RWPE2 (cell line): ENCODE results near the gene FLYWCH1.
"Not testable (repeated sequence)": the region's sequence is repeated elsewhere in the genome, so short reads cannot be mapped to it uniquely, and the experiment has no call there.

Experiments used
- ATAC-seq: fragments of 200-7000 bp; cut with Tn5 transposase; 3 replicates; pipeline ENCODE4 v1.9.1; 2021; ENCODE audit warnings: low read depth
- DNase-seq: peaks from one replicate; pipeline ENCODE4 v3.0.0-alpha.2; 2020; ENCODE audit warnings: low spot score
- H3K27ac ChIP-seq: fragments of 450-650 bp; 2 replicates; pipeline ENCODE4 v1.5.1; 2017; ENCODE audit warnings: mild to moderate bottlenecking; ENCODE audit not compliant: poor library complexity, severe bottlenecking
- H3K27me3 ChIP-seq: fragments of 250-450 bp; sonication (Bioruptor Pico); 2 replicates; pipeline ENCODE4 v1.5.1; 2021; ENCODE audit warnings: mild to moderate bottlenecking, moderate library complexity; ENCODE audit not compliant: insufficient read depth, poor library complexity, severe bottlenecking
- H3K36me3 ChIP-seq: fragments of 250-450 bp; sonication (Bioruptor Pico); 2 replicates; pipeline ENCODE4 v1.5.1; 2020; ENCODE audit warnings: low read depth, mild to moderate bottlenecking, moderate library complexity
- H3K4me1 ChIP-seq: fragments of 250-450 bp; sonication (Bioruptor Pico); 2 replicates; pipeline ENCODE4 v1.5.1; 2021; ENCODE audit warnings: mild to moderate bottlenecking, moderate library complexity; ENCODE audit not compliant: insufficient read depth, poor library complexity, severe bottlenecking
- H3K4me3 ChIP-seq: fragments of 250-450 bp; sonication (Bioruptor Pico); 2 replicates; pipeline ENCODE4 v1.5.1; 2021; ENCODE audit warnings: mild to moderate bottlenecking, moderate library complexity; ENCODE audit not compliant: severe bottlenecking
- H3K9me3 ChIP-seq: fragments of 250-450 bp; sonication (Bioruptor Pico); 2 replicates; pipeline ENCODE4 v1.5.1; 2021; ENCODE audit warnings: mild to moderate bottlenecking, moderate library complexity; ENCODE audit not compliant: severe bottlenecking
- TF ChIP-seq, protein P1 (sequence below): fragments of 450-650 bp; IDR thresholded peaks from one replicate; pipeline ENCODE4 v1.5.1; 2017; ENCODE audit warnings: mild to moderate bottlenecking, moderate library complexity; ENCODE audit not compliant: poor library complexity, severe bottlenecking

The FLYWCH1 gene

GRCh38 chr16:2907084-2907753 lies 4.5 kb upstream of the FLYWCH1 start:
- not testable (repeated sequence) for H3K27me3 ChIP-seq, DNase-seq, H3K27ac ChIP-seq, H3K36me3 ChIP-seq, H3K9me3 ChIP-seq, H3K4me3 ChIP-seq, ATAC-seq
- H3K4me1 ChIP-seq: peaks cover 15% of the 10 kb centered on the region
- TF ChIP-seq, protein P1, sequence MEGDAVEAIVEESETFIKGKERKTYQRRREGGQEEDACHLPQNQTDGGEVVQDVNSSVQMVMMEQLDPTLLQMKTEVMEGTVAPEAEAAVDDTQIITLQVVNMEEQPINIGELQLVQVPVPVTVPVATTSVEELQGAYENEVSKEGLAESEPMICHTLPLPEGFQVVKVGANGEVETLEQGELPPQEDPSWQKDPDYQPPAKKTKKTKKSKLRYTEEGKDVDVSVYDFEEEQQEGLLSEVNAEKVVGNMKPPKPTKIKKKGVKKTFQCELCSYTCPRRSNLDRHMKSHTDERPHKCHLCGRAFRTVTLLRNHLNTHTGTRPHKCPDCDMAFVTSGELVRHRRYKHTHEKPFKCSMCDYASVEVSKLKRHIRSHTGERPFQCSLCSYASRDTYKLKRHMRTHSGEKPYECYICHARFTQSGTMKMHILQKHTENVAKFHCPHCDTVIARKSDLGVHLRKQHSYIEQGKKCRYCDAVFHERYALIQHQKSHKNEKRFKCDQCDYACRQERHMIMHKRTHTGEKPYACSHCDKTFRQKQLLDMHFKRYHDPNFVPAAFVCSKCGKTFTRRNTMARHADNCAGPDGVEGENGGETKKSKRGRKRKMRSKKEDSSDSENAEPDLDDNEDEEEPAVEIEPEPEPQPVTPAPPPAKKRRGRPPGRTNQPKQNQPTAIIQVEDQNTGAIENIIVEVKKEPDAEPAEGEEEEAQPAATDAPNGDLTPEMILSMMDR: peak; percentile 88

- Histone ChIP-seq H3K9me3 (no peaks in the 10 kb centered on the region), H3K27me3 (no peaks in the 10 kb centered on the region), H3K4me3 (no peak overlapping the region), H3K27ac (peak overlapping the region; percentile 37), H3K36me3 (peaks cover 14% of the 10 kb centered on the region; the same call in 1 of the 2 replicates), H3K4me1 (peaks cover 26% of the 10 kb centered on the region)
- no peak for DNase-seq
- no peak for ATAC-seq
- TF ChIP-seq, protein P1: no peak
These were observed 1.2 kb upstream of the FLYWCH1 start for GRCh38 chr16:2910441-2910969.

- DNase-seq (no peak), ATAC-seq (peak; percentile 15; the same call in 1 of the 3 replicates)
- TF ChIP-seq, protein P1: no peak
- no peaks in the 10 kb centered on the region for H3K9me3 ChIP-seq
- H3K4me3 ChIP-seq: peak overlapping the region; percentile 65
- no peaks in the 10 kb centered on the region for H3K27me3 ChIP-seq
- peaks cover 34% of the 10 kb centered on the region for H3K4me1 ChIP-seq
- peaks cover 26% of the 10 kb centered on the region for H3K36me3 ChIP-seq
- H3K27ac ChIP-seq: peak overlapping the region; percentile 37
These were observed 834 bp downstream of the FLYWCH1 start for GRCh38 chr16:2912330-2913199.

- no peak for DNase-seq
- TF ChIP-seq, protein P1: no peak
- no peaks in the 10 kb centered on the region for H3K9me3 ChIP-seq
- peaks cover 28% of the 10 kb centered on the region for H3K36me3 ChIP-seq
- ATAC-seq: no peak
- H3K27ac ChIP-seq: no peak overlapping the region
- peaks cover 34% of the 10 kb centered on the region for H3K4me1 ChIP-seq
- H3K27me3 ChIP-seq: no peaks in the 10 kb centered on the region
- no peak overlapping the region for H3K4me3 ChIP-seq
These were observed 1.9 kb downstream of the FLYWCH1 start for GRCh38 chr16:2913603-2914002.
